NK-92 (cell line): Measurements from ENCODE around the gene SPEF2.
"Not testable (repeated sequence)": the region's sequence is repeated elsewhere in the genome, so short reads cannot be mapped to it uniquely, and the experiment has no call there.

Experiments used
- DNase-seq: peaks from one replicate; lab custom pipeline; 2025; ENCODE audit not compliant: unreplicated experiment; lab: John Stamatoyannopoulos, UW

Gene SPEF2

GRCh38 chr5:35850967-35851680 is 233.5 kb downstream of the SPEF2 start:
- DNase-seq = no peak

GRCh38 chr5:35852084-35852734 is 234.5 kb downstream of the SPEF2 start:
- no peak for DNase-seq

GRCh38 chr5:35852773-35853172 is 235.1 kb downstream of the SPEF2 start:
- DNase-seq = no peak

GRCh38 chr5:35853631-35854030 is 236.0 kb downstream of the SPEF2 start:
- DNase-seq = no peak

- DNase-seq = no peak
Observed at GRCh38 chr5:35854248-35854647, 236.6 kb downstream of the SPEF2 start.

- DNase-seq = no peak
Observed at GRCh38 chr5:35855187-35855586, 237.5 kb downstream of the SPEF2 start.

GRCh38 chr5:35856186-35856764 is 238.6 kb downstream of the SPEF2 start:
- DNase-seq = not testable (repeated sequence)

GRCh38 chr5:35856765-35857351 is 239.2 kb downstream of the SPEF2 start, which contains the start of gene IL7R:
Gene IL7R (plus strand): TSS chr5:35856891. CDS start chr5:35856978, 87 bp downstream.
- no peak for DNase-seq

- DNase-seq = no peak
Observed at GRCh38 chr5:35857606-35858205, 240.0 kb downstream of the SPEF2 start.

- DNase-seq = no peak
Observed at GRCh38 chr5:35859101-35859661, 241.5 kb downstream of the SPEF2 start.

- DNase-seq = no peak
Observed at GRCh38 chr5:35860686-35861085, 243.0 kb downstream of the SPEF2 start.

GRCh38 chr5:35861718-35862117 is 244.1 kb downstream of the SPEF2 start:
- no peak for DNase-seq

- no peak for DNase-seq
Observed at GRCh38 chr5:35862126-35862525, 244.5 kb downstream of the SPEF2 start.

- no peak for DNase-seq
Observed at GRCh38 chr5:35863159-35863558, 245.5 kb downstream of the SPEF2 start.
